ENCODE data around the gene KIAA2012.

DNA sequence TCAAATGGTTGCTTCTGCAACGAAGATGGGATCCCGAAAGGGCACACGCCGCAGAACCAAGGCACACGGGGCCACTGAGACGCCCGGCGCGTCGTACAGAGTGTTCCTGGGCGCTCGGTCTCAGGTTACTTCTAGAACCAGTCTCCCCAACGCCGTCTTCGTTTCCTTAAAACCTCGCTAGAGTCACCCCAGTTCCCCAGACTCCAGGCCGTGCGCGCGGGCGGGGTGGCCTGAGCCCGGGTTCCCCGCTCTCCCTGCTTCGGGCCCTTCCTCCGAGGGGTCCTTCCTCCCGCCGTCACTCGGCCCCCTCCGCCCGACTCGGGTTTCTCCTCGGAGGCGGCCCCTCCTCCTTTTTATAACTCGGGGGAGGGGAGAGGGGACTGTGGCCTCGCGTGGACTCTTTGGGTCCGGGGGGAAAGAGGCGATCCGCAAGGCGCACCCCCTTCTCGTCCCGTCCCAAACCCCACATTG is 40.2 kb upstream of the KIAA2012 start:
- TF ChIP-seq, protein P1, sequence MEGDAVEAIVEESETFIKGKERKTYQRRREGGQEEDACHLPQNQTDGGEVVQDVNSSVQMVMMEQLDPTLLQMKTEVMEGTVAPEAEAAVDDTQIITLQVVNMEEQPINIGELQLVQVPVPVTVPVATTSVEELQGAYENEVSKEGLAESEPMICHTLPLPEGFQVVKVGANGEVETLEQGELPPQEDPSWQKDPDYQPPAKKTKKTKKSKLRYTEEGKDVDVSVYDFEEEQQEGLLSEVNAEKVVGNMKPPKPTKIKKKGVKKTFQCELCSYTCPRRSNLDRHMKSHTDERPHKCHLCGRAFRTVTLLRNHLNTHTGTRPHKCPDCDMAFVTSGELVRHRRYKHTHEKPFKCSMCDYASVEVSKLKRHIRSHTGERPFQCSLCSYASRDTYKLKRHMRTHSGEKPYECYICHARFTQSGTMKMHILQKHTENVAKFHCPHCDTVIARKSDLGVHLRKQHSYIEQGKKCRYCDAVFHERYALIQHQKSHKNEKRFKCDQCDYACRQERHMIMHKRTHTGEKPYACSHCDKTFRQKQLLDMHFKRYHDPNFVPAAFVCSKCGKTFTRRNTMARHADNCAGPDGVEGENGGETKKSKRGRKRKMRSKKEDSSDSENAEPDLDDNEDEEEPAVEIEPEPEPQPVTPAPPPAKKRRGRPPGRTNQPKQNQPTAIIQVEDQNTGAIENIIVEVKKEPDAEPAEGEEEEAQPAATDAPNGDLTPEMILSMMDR (IDR thresholded peaks at IDR 0.05; ENCODE audit: low read depth, low read length): no peak
- no peak for TF ChIP-seq EZH2phosphoT487 (IDR thresholded peaks at IDR 0.05; ENCODE audit: low read depth)

Measured in OCI-LY3 (cell line).